HG02623 (cell line): Measurements from ENCODE around the gene YIF1B.

ENCODE experiments used
- ATAC-seq: cut with Tn5 transposase; IDR thresholded peaks from one replicate; pipeline ENCODE4 v1.9.1; 2021; ENCODE audit warnings: moderate library complexity; ENCODE audit not compliant: unreplicated experiment

YIF1B gene

DNA sequence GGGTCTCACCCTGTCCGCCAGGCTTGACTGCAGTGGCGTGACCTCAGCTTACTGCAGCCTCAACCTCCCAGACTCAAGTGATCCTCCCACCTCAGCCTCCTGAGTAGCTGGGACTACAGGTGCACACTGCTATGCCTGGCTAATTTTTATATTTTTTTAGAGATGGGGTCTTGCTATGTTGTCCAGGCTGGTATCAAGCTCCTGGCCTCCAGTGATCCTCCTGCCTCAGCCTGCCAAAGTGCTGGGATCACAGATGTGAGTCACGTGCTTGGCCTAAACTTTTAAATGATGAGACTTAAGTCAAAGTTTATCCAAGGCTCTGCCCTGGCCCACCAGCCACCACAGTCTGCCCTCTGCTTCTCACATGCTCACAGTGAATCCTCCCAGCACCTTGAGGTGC is 9.5 kb downstream of the YIF1B start:
- ATAC-seq, result no peak

DNA sequence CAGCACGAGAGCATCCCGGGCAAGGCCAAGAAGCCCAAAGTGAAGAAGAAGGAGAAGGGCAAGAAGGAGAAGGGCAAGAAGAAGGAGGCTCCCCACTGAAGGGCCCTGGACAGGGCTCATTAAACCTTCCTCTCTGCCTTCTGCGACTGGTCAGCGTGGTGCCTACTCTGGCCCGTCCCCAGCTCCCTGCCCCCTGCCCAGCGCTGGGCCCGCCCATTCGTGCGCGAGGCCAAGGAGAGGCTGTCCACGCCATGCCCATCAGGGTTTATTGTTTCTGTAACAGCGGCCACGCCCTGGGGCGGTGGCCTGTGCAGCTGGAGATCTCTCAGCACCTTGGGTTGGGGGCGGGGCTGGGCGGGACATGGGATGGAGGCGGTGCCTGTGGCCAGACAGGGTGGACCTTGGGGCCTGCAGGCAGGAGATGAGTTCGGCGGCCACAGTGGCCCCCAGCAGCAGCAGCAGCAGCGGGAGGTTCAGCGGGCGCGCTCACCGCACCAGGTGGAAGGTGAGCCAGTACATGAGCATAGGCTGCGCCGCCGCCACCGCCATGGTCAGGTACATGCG is 10.8 kb downstream of the YIF1B start:
- no peak for ATAC-seq

DNA sequence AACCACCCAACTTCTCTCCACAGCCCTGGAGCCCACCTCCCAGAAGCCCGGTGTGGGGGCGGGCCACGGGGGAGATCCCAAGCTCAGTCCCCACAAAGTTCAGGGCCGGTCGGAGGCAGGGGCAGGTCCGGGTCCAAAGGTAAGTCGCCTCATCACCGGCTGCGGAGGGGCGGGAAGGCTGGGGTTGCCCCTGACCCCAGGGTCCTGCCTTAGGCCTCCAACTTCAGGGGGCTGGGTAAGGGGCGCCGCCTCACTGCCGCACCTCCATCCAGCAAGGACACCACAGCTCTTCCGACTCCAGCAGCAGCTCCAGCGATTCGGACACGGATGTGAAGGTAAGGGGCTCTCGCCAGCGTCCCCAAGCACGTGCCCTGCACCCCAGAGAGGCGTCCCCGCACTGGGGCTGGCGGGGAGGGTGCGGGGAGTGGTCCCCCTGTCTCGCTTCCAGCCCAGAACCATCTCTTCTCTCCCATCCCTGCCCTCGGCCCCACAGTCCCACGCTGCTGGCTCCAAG is 11.3 kb downstream of the YIF1B start:
- no peak for ATAC-seq

DNA sequence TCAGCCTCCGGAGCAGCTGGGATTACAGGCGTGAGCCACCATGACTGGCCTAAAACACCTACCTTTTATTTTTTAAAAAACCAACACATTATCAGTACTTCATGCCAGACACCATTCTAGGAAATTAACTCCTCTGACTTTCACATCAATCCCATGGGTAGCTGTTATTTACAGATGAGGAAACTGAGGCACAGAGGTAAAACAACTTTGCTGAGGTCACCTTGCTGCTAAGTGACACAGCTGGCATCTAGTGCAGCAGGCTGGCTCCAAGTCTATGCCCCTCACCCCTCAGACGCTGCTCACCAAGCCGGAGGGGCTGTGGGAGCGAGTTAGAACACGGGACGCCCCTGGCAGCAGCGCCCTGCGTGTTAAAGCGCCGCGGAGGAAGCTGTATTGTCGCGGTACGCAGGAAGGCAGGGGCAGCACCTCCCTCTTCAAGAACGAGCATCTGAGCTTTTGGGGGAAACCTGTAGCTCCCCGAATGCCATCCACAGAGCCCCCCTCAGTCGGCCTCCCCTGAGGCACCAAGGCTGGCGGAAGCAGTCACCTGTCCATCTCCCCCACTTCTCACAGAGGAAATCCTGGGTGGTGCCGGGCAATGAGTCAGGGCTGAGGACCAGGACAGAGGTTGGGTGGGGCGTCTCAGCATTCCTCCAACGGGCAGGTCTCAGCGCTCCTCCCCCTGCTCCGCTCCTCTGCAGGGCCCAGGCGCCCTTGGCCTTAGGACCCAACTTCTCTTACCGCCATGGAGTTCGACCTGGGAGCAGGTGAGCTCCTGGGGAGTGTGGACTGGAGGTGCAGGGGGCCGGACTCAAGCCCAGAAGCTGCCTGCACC is 12.0 kb downstream of the YIF1B start, which contains the start of gene C19orf33:
C19orf33 (plus strand) TSS at position 735 of the 835 bp plus-strand sequence; CDS start at position 746, 11 bp downstream.
- ATAC-seq, result no peak

DNA sequence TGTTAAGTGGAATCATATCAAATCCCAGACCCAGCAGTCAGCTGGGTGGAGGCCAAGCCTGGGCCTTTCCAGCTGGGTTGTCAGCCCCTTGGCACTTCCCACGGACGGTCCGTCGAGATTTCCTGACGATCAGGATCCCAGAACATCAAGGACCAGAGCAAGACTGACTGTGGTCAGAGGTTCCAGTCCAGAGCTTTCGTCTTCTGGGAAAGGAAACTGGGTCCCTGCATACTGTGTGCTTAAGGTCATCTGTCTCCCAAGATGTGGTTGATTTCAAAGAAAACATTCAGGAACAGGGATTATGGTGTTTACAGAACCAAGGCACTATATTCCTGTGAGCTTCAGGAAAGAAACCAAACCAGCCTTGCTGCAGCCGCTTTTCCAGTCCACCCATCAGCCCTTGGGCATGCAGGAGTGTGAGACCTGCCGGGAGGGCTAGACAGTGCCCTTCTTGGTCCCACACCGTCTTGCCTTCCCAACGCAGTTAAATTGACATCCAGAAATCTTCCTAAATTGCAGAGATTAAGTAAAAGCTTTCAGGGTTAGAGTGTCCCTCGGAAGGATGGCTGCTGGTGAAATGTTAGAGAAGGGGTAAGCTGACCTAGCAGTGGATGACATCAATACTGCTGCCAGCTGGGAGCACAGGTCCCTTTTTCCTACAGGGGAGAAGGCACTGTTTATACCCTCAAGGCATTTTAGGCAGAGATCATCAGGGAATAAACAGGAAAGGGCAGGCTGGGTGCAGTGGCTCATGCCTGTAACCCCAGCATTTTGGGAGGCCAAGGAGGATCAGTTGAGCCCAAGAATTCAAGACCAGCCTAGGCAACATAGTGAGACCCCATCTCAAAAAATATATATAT is 16.7 kb downstream of the YIF1B start:
- no peak for ATAC-seq

DNA sequence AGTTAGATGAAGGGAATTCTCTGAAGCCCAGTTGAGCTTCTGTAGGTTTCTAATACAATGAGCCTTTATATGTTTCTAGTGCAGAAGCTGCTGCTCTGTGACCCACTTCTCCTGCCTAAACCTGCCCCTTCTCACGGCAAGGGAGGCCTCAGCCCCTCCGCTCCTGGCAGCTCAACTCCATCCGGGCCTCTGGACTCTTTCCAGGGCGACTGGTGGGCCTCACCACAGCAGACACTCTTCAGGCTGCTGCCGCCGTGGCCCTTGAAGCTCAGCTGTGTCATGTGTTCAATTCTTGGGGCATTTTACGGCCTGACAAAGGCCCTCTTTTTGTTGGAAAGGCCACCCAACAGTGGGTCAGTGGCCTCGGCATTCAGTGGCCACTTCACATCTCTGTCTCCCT is 21.7 kb downstream of the YIF1B start:
- no peak for ATAC-seq

DNA sequence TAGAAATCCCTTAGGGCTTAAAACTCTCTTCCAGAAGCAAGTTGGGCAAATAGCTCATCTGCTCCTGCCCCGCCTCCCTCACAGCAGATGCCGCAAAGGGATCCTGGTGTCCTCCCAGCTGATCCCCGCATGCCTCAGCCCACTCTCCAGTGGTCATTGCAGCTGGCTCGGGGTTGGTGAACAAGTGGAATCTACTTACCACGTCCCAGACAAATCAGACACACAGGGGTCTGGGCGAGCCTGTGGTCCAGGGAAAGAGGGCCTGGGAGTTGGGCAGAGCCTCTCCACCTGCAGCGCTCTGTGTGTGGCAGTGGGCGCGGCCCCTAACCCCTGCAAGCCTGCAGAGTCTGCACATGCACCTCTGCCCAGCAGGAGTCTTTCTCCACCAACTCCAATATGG is 22.5 kb downstream of the YIF1B start:
- no peak for ATAC-seq

DNA sequence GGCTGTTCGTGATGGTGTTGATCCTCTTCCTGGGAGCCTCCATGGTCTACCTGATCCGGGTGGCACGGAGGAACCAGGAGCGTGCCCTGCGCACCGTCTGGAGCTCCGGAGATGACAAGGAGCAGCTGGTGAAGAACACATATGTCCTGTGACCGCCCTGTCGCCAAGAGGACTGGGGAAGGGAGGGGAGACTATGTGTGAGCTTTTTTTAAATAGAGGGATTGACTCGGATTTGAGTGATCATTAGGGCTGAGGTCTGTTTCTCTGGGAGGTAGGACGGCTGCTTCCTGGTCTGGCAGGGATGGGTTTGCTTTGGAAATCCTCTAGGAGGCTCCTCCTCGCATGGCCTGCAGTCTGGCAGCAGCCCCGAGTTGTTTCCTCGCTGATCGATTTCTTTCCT is 23.9 kb downstream of the YIF1B start:
- no peak for ATAC-seq

DNA sequence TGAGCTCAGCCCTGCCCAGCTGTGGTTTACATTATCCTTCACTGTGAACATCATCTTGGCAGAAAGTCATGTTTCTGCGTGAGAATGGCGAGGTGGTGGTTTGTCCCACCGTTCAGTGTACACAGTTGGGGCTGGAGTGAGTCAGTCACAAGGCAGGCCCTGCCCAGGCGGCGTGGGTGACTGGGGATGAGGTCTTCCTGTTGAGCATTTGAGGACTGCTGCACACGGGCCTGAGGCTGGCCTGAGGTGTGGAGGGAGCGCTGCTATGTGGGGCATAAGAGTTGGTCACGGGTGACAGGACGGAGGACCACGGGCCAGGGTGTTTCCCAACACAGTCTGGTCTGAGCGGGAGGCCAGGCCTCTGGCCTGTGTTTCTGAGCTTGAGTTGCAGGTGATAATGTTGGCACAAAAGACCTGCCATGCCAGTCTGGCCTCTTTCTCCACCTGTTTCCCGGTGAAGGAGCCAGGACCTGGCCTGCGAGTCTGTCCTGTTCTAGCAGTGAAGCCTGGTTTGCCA is 25.1 kb downstream of the YIF1B start:
- ATAC-seq, result no peak

DNA sequence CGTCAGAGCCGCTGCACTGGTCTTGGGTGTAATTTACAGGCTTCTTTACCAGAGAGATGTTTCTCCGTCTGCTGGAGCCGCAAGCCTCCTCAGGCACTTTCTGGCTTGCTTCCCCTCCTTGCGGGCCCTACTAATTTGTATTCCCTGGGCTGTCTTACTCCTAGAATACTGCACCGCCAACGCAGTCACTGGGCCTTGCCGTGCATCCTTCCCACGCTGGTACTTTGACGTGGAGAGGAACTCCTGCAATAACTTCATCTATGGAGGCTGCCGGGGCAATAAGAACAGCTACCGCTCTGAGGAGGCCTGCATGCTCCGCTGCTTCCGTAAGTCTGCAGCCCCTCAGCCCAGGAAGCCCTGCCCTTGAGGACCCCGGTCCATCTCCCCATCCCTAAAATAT is 25.8 kb downstream of the YIF1B start:
- no peak for ATAC-seq

DNA sequence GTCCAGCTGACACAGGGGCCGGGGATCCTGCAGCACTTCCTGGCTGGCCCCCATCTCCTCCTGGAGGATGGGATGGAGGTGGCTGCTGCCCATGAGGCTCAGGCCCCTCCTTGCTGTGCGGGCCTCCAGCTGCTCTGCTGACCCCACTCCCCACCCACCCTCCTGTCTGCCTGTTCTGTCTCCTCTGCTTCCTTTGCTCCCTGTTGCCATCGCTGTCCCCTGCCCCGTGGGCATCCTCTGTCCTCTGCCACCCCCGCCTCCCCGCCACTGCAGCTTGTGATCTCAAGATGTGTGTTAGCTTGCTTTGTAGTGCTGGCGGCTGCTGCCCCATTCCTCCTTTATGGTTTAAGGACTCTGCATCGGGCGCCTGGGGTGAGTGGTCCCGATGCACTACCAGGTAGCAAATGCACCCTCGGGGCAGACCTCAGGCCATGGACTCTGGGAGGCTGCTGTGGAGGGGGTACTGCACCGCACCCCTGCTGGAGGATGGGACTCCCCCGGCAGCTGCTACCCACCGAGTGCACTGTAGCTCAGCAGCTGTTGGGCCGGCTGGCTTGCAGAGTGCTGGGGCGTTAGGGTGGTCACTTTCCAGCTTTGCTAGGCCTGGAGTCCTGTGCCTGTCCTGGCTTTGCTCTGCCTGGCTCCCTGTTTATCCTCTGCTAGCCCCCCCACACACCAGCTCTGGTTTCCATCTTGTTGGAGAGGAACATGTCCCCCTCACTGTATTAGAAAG is 27.5 kb downstream of the YIF1B start:
- no peak for ATAC-seq

DNA sequence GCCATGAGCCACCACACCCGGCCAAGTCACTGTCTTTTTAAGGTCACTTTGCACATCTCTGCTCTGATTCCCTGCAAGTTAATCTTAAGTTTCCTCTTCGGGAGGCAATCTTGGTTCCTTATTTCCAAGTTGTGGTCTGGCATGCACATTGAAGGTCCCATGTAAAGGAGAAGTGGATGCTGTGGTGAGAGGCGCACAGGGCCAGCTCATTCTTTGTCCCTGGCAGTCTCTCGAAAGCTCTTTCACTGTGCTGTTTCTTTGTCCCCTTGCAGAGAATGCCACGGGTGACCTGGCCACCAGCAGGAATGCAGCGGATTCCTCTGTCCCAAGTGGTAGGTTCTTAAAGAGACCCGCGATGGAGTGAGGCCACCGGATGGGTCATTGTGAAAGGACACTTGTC is 28.1 kb downstream of the YIF1B start:
- no peak for ATAC-seq

DNA sequence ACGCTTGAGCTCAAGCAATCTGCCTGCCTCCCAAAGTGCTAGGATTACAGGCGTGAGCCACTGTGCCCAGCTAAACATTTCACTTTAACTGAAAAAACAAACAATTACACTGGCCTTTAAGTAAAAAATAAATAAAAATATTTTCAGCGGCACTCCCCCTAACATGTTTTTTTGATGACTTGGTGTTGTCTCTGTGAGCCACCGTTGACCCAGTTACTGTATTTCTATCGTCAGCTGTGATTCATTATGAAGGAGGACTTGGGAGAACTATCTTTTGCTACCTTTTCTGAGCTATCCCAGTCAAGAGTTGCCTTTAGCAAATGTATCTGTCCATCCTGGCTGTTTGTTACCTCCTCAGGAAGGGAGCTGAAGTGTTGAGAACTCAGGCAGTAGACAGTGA is 30.2 kb downstream of the YIF1B start:
- ATAC-seq, result no peak

DNA sequence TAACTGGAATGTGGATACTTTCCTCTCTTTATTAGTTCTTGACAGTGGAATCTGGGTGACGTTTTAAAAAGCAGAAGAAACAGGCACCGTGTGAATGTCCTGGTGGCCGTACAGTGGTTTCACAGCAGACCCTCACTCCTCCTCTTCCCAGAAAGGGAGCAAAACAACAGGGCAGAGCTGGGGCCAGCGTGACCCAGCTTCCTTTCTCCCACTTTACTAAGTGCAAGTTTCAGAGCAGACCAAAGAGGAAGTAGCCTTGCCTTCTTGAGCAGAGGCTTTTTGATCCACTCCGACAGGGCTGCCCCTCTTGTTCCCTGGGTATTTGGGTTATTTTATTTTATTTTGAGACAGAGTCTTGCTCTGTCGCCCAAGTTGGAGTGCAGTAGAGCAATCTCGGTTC is 31.3 kb downstream of the YIF1B start:
- no peak for ATAC-seq

DNA sequence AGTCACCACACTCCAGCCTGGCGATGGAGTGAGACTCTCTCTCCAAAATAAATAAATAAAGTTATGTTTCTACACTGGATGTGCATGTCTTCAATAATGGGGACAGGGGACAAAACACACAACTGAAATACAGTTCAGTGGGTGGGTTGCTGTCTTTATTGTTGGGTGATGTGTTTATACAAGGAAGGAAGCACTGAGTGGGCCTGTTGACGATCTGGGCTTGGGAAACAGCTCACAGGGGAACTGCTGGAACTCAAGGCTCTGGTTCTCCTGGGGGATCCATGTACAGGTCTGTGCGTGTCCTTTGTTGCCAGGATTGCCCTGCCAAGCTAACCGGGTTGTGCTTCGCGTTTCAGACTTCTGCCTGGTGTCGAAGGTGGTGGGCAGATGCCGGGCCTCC is 32.5 kb downstream of the YIF1B start:
- ATAC-seq, result no peak

DNA sequence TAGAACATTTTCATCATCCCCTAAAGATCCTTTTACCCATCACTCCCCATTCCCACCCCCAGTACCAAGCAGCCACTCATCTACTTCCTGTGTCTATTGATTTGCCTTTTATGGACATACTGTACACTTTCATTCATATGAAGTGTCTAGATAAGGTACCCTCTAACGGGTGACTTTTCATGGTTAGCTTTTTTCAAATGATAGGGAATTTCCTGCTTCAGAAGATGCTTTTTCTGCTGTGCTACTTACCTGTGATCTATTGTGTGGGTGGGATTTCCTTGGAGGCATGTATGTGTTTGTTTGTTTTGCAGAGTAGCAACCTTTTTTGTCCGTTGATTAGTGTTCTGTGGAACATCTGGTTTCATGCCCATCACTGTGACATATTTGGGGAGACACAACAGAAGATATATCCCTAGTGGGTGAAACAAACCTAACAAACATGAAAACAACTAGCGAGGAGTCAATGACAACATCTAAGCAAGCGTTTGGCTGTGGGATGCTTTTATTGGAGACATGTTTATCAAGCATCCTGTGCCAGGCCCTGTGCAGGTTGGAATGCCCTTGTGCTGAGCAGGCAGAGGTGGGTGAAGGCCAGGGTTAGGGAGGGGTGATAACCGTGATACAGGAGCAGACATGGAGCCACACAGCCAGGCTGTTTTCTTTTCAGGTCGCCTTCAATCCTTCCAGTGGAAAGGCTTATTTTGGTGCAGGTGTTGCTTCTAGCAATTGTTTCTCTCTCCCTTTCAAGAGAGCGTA is 33.8 kb downstream of the YIF1B start:
- ATAC-seq, result no peak

DNA sequence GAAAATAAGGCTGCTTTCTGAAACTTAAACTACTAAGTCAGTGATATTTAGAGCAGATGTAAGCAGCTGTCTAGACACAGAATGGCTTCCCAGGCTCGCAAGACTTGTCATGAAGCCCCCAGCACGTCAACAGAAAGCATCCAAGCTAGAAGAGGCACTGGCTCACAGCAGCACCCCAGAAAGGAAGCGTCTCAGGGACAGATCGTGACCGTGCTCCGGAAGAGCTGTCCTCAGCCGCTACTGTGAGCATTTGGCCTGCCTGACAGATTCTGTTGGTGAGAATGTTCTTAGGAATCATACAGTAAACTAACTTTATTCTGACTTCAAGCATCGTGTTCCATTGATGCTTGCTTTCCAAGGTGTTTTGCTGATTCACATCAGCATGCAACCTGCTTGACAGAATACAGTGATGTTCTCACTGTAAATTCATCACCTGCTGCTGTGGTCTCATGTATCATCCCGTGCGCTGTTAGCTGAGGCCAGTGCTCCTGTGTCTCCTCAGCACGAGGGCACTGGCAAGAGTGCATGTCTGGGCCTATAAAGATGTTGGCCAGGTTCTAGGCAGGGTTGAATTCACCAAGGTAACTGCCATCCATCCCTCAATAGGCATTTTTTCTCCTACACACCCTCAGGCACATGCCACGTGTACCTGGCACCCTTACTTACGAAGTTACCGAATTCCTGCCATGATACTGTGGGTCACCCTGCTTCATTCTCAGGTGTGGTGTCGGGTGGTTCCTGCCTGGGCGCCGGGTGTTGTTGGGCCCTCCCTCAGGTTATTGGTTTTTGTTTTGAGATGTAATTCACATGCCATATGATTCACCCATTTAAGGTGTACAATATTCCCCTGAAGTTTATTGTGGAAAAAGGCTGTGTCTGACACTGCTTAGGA is 35.5 kb downstream of the YIF1B start:
- no peak for ATAC-seq

DNA sequence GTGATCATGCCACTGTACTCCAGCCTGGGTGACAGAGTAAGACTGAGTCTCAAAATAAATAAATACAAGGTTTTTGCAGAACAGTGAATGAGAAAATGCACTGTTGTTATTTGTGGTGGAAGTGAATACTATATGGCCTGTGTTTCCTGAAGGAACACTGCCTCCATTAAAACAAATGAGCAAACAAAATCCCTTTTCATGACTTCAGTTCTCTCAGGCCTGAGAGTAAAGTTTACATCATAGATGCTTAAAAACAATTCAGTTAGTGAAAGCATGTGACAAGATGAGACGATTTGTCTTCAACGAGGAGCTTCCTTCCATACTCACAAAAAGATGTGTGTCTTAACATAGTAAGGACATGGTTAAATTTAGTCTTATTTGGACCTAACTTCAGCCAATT is 37.0 kb downstream of the YIF1B start:
- ATAC-seq, result no peak
